Astrocyte of the hippocampus (primary cell): ENCODE results near the gene LINGO4.
"Not testable (repeated sequence)": the region's sequence is repeated elsewhere in the genome, so short reads cannot be mapped to it uniquely, and the experiment has no call there.

Source experiments
- DNase-seq: peaks from one replicate; pipeline ENCODE4 v3.0.0; 2011; ENCODE audit warnings: low read depth, low spot score

LINGO4 gene

DNA sequence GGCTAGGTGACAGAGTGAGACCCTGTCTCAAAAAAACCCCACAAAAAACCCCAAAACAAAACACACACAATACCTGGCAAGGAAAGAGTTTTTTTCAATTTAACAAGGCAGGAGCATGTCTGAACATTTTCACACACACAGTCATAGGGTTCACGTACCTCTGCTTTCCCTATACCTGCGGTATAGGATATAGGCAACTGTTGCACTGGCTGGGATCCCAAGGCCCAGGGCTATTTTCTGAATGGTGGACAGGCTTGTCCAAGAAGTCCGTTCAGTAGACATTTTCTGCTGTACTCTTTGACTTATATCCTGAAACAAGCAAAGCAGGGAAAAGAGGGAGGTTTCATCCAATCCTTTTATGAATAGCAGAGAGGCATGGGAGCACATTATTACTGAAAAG, 22.5 kb downstream of the LINGO4 start:
- no peak for DNase-seq

DNA sequence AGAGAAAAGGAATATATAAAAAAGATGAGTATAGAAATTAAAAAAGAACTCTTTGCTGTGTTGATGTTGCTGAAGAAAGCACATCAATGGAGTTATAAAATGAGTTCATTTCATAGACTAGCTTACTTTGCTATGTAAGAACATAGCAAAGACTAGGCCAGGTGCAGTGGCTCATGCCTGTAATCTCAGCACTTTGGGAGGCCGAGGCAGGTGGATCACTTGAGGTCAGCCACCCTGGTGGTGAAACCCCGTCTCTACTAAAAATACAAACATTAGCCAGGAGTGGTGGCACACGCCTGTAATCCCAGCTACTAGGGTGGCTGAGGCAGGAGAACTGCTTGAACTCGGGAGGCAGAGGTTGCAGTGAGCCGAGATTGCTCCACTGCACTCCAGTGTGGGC, 23.2 kb downstream of the LINGO4 start:
- not testable (repeated sequence) for DNase-seq

DNA sequence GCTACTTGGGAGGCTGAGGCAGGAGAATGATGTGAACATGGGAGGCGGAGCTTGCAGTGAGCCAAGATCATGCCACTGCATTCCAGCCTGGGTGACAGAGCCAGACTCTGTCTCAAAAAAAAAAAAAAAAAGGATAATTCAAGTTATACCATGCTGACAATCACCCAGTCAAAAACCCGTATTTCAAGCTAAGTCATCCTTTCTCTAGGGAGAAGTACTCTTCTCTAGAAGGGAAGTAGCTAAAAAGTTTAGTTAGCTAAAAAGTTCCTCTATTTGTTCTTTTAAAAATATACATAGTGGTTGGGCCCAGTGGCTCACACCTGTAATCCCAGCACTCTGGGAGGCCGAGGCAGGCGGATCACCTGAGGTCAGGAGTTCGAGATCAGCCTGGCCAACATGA, 24.5 kb downstream of the LINGO4 start:
- DNase-seq: not testable (repeated sequence)

DNA sequence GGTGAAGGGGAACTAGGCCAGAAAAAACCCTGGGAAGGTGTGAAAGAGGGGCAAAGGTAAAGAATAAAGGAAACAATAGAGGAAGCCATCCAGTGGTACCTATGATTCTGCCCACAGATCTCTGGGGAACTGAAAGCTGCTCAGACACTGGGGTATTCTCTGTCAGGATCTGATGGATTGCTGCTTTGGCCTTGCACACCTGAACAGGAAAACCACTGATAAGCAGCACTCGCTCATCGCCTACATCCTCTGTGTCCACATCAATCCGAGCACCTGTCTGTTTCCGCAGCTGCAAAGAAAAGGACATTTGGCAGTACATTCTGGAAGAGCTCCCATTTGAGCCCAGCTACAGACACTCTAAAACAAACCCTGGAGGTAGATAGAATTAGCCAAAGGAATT, 25.4 kb downstream of the LINGO4 start:
- no peak for DNase-seq

DNA sequence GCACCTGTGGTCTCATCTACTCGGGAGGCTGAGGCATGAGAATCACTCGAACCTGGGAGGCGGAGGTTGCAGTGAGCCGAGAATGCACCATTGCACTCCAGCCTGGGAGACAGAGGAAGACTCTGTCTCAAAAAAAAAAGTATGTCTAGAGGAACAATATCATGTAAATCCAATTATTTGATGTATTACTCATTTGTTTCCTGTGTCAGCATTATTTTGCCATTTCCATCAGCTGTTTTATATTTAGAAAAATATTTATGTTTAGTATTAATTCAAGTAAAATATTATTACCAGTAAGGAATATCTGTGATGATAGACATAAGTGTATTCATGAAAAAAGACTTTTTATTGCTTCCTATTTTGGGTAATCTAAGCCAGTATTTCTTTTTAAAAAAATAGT, 27.9 kb downstream of the LINGO4 start:
- DNase-seq: no peak

DNA sequence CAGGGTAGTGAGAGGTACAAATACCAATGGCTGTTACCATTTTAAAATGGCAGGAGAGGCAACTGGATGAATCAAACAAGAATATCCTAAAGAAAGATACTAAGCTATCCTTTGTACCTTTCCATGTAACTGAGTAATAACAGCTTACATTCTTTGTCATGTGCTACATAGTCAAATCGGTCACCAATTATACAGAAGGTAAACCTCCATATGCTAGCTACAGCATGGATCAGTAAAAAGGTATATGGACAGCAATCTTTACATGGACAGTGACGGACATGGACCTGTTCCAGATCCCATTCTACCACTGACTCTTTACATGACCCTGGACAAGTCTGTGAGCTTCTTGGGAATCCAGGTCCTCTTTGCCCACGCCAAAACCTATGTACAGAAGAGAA, 28.6 kb downstream of the LINGO4 start:
- DNase-seq: no peak

DNA sequence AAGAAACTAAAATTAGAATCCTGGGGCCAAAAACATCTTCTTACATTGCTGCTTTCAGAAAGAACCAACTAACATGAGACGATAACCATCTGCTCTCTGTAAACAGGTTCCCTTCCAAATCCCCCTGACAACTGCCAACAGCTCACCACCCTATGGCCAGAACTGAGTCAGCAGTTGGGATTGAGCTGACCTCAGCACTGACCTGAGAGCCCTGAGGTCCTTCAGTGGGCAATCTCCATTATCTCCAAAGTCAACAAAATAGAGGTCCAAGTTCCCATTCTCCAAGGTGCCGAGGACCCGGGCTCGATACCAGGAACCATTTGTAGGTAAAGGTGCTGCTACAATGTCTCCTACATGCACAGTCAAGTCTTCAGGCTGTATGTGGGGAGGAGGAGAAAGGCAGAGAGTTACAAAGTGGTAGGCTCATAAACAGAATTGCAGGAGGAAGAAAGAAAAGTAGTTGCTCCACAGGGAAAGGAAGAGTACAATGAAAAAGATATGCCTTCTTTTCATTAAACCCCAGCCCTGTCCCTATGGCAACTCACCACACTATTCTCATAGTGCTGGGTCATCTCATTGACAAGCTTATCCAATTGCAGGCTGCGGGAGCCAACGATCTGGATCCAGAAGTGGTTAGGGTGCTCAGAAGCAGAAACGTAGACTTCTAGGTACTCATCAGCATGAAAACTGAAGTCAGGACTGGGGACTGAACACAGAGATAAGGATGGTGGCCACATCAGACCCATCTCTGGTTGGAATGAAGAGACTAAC, 29.1 kb downstream of the LINGO4 start:
- DNase-seq: no peak

DNA sequence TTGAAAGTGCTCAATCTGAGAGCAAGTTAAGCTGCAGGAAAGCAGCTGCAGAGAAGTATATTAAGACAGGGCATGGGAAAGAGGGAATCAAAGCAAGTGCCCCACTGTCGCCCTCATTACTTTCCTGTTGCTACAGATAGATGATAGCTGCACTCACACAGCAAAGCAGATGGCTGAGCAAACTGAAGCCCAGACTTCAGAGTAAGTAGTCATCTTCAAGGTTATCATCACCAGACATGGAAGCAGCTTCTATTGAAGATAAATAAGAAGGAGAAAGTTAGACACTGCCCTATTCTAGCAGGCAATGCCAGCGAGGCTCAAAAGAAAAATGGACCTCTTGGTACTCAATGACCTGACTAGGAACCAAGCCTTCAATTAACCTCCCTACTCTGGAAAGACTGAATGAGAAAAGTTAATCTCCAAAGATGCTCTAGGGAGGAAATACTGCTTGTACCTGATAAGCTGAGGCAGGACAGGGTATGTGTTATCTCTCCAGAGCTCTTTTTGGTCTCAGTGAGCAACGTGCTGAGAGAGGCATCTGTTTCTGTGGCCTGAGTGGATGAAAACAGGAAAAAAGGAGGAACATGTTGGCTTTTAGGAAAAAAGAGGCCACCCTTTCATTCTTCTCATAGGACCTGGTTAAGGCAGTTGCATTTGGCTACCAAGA, 30.8 kb downstream of the LINGO4 start:
- DNase-seq: no peak

DNA sequence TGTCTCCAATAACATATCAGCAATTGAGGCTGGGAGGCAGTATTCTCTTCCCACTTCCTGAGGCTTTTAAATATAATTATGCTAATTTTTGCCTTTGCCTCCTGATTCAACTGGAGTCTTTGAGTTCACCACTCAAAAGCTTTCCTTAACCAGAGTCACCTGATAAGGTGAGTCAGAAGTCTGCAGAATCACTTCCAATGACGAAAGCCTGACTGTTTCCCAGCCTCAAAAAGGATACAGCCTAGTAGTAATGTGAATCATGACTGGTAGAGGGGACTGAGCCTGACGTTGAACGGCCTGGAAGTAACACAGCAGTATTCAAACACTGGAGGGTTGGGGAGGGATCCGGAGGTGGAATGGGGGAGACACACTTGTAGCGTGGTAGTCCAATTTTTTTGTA, 31.5 kb downstream of the LINGO4 start:
- peak; percentile 85 for DNase-seq

DNA sequence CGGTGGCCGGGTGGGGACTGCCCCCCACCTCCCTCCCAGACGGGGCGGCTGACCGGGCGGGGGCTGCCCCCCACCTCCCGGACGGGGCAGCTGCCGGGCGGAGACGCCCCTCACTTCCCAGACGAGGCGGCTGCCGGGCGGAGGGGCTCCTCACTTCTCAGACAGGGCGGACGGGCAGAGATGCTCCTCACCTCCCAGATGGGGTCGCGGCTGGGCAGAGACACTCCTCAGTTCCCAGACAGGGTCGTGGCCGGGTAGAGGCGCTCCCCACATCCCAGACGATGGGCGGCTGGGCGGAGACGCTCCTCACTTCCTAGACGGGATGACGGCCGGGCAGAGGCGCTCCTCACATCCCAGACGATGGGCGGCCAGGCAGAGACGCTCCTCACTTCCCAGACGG, 35.9 kb downstream of the LINGO4 start:
- not testable (repeated sequence) for DNase-seq

DNA sequence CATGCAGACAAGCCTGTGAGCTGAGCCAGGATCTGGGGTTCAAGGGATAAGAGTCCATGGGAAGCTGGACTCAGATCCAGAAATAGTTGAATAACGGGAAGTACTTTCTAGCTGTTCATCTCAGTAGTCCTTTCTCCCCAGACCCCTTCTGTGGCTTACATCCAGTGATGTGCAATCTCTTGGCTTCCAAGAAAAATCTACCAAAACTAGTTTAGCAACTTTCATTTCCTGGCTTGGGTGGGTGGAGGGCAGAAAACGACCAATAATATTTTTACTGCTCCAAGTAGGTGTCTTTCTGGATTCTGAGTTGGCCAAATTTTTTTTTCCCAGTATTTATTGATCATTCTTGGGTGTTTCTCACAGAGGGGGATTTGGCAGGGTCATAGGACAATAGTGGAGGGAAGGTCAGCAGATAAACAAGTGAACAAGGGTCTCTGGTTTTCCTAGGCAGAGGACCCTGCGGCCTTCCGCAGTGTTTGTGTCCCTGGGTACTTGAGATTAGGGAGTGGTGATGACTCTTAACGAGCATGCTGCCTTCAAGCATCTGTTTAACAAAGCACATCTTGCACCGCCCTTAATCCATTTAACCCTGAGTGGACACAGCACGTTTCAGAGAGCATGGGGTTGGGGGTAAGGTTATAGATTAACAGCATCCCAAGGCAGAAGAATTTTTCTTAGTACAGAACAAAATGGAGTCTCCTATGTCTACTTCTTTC, 36.7 kb downstream of the LINGO4 start:
- not testable (repeated sequence) for DNase-seq

DNA sequence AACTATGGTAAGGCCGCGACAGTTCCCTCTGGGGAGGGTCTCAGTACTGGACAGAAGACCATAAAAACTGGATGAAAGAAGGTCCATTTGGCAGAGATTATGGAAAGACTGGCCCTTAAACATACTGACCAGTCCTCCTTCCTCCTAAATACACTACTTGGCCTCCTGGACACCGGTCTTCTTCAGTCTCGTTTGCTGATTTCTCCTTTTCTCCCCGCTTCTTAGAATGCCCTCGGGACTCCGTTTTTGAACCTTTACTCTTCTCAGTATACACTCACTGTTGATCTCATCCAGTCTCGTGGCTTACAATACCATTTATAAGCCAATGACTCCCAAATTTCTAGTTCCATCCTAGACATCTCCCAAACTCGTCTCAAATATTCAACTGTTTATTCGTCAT, 41.2 kb downstream of the LINGO4 start:
- no peak for DNase-seq

DNA sequence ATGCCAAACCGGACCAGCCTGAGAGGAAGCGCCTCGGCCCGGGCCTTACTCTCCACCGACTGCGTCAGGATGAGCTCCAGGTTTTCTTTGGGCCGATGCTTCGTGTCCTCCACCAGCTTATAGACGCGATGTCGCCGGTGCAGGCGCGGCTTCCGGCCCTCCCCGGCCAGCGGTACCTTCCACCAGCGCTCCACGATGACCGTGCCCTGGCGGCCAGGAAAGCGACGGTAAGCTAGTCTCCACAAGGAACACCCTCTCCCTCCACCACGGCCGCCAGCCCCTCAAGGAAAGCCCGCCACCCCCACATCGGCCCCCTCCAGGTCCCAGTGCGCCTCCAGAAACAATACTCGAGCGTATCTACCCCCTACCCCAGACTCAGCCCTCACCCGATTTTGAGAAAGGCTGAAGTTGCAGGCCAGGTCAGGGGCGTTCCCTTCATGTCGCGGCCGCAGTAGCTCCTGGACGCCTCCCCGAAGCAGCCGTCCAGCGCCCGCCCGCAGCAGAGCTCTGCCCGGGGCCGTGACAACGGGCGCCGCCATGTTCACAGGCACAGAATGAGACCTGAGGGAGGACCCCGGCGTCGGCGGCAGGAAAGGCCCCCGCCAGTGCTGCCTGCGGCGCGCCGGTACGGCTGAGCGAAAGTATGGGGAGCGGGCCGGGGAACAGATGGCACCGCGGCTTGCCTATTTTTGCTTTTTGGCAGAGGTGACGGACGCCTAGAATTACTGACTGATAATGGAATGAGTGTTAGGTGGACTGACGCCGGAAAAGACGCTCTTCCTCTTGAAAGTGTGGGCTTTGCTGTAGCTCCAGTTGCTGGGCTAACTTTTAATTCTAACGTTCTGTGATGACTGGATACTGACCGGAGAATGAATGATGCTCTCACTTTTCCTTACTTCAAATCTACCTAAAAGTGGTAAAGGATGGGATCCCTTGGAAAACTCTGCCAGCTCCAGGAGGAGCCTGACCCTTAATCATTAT, 42.0 kb downstream of the LINGO4 start, which contains the start of gene MRPL9:
MRPL9 (minus strand) TSS at position 556 of the 981 bp plus-strand sequence; CDS start at position 539, 17 bp downstream.
- DNase-seq: peak; percentile 93

DNA sequence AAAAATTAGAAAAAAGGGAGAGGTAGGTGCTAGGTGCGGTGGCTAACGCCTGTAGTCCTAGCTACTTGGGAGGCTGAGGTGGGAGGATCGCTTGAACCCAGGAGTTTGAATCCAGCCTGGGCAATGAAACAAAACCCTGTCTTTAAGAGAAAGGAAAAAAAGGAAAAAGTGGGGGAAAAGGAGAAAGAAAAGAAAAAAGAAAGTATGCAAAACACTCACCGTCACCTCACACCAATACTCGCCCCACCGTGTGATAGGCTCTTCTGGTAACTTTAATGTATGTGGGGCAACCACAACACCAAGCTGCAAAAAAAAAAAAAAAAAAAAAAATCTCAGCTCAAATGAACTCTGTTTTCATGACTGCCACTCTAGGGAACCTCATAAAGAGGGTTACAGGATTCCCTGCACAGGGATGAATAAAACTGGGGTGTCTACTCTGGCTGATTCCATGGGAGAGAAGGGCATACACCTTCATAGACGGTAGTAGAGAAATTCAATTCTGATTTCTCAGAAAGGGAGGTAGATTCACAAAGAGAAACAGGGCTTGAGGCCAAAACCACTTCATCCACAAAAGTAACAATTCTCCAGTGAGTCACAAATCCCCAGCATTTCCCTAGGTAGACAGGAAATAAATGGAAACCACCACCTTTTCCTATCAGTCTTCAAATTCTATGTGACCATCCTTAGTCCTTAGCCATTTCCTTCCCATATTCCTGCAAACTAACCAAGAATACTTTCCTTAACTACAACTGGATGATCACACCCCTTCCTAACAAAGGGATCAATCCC, 44.4 kb downstream of the LINGO4 start:
- peak; percentile 35 for DNase-seq

DNA sequence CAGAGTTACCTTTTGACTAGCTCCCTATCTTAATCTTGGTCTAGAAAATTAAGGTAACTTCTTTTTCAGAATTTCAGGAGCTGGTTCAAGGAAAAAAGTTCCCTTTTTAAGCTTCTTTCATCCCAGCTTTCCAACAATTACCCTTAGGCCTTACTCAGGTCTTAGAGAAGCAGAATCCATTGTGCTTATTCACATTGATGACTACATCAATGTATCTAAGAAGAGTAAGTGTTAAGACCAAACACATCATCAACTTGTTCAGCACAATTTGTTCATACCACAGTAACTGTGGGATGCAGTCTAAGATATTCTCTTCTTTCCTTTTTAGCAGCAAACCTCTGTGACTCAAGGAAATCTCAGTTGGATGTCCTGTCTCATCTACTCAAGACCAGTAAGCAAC, 46.0 kb downstream of the LINGO4 start:
- no peak for DNase-seq

DNA sequence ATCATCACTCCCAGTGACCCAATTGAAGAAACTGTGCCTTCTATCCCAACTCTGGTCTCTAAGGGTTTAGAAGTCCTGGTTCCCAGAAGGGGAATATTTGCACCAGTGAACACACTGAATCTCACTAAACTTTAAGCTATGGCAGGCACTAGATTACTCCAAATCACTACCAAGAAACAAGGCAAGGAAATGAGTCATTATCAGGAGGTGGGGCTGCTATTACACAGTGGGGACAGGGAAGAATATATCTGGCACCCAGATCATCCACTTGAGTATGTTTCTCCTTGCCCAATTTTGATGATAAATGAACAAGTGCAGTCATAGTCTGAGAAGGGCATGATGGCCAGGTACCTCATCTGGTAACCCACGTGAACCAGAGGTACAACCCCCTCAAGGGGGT, 48.9 kb downstream of the LINGO4 start:
- DNase-seq: no peak
